Stomach (tissue), 4 donors: ENCODE measurements around the gene CNTNAP5.

Experiments
- CTCF ChIP-seq, 7 experiments: fragments of 450-650 bp in 4 of 7; fragments of 200-600 bp in 3 of 7; sonication (generic) in 3 of 7; IDR thresholded peaks; one replicate each; pipeline ENCODE4 v1.5.1; 2016 to 2019; ENCODE audit warnings: antibody characterized with exemption in 7 of 7, control low read depth in 2 of 7, mild to moderate bottlenecking in 1 of 7
- EP300 ChIP-seq: sonication (generic); formaldehyde crosslinking; IDR thresholded peaks from one replicate; pipeline ENCODE4 v1.6.1; 2017; ENCODE audit warnings: antibody characterized with exemption
- POLR2A ChIP-seq, 4 donors: fragments of 450-650 bp; IDR thresholded peaks; one replicate each; pipeline ENCODE4 v1.6.1; 2016; ENCODE audit warnings: antibody characterized with exemption in 4 of 4, control low read depth in 2 of 4, mild to moderate bottlenecking in 1 of 4, moderate library complexity in 1 of 4
- POLR2AphosphoS5 ChIP-seq, 3 donors: sonication (generic); formaldehyde crosslinking; IDR thresholded peaks; one replicate each; pipeline ENCODE4 v1.6.1; 2016; ENCODE audit warnings: antibody characterized with exemption in 3 of 3

- TF ChIP-seq CTCF (IDR thresholded peaks at IDR 0.05), result no peak
- TF ChIP-seq POLR2A (IDR thresholded peaks at IDR 0.05), result no peak
- TF ChIP-seq EP300, result no peak
- TF ChIP-seq POLR2AphosphoS5 (IDR thresholded peaks at IDR 0.05), result no peak
Measured at GRCh38 chr2:124919296-124919695, 894.2 kb downstream of the CNTNAP5 start.
